Activated CD4-positive, alpha-beta T cell treated with anti-CD3 and anti-CD28 coated beads, Interleukin-2, amount 50 U/mL, for 4 hours (primary cell): Measurements from ENCODE around the gene CLDN3.
"Not testable (repeated sequence)": the region's sequence is repeated elsewhere in the genome, so short reads cannot be mapped to it uniquely, and the experiment has no call there.

ENCODE experiments used
- DNase-seq, 2 experiments: peaks; one replicate each; pipeline ENCODE4 v3.0.0-alpha.2; 2020

CLDN3 gene

GRCh38 chr7:73770002-73770859 is at the start of gene CLDN3:
Gene CLDN3, minus strand, starts transcription at chr7:73770270. Its CDS starts 221 bp downstream, at chr7:73770049.
- no peak for DNase-seq

GRCh38 chr7:73817121-73817520 is 47.1 kb upstream of the CLDN3 start:
- no peak for DNase-seq

- DNase-seq: no peak
Measured at GRCh38 chr7:73815436-73815835, 45.4 kb upstream of the CLDN3 start.

GRCh38 chr7:73812996-73813395 is 42.9 kb upstream of the CLDN3 start:
- DNase-seq: no peak

- DNase-seq: peak; percentile 35 to 48
Measured at GRCh38 chr7:73811760-73812168, 41.7 kb upstream of the CLDN3 start.

- DNase-seq: no peak
Measured at GRCh38 chr7:73810998-73811360, 40.9 kb upstream of the CLDN3 start.

- no peak for DNase-seq
Measured at GRCh38 chr7:73809467-73809951, 39.4 kb upstream of the CLDN3 start.

- DNase-seq: no peak
Measured at GRCh38 chr7:73802459-73802858, 32.4 kb upstream of the CLDN3 start.

- DNase-seq: no peak
Measured at GRCh38 chr7:73801577-73801976, 31.5 kb upstream of the CLDN3 start.

- no peak for DNase-seq
Measured at GRCh38 chr7:73799282-73800141, 29.4 kb upstream of the CLDN3 start.

GRCh38 chr7:73797176-73797575 is 27.1 kb upstream of the CLDN3 start:
- not testable (repeated sequence) for DNase-seq

- DNase-seq: not testable (repeated sequence)
Measured at GRCh38 chr7:73796656-73797055, 26.6 kb upstream of the CLDN3 start.

- DNase-seq: not testable (repeated sequence)
Measured at GRCh38 chr7:73795188-73795587, 25.1 kb upstream of the CLDN3 start.

GRCh38 chr7:73791170-73791690 is 21.2 kb upstream of the CLDN3 start:
- not testable (repeated sequence) for DNase-seq

- no peak for DNase-seq
Measured at GRCh38 chr7:73789051-73789450, 19.0 kb upstream of the CLDN3 start.

- DNase-seq: not testable (repeated sequence)
Measured at GRCh38 chr7:73787786-73788048, 17.6 kb upstream of the CLDN3 start.

- no peak for DNase-seq
Measured at GRCh38 chr7:73786588-73786987, 16.5 kb upstream of the CLDN3 start.

GRCh38 chr7:73779517-73779916 is 9.4 kb upstream of the CLDN3 start:
- DNase-seq: no peak

- DNase-seq: no peak
Measured at GRCh38 chr7:73778801-73779389, 8.8 kb upstream of the CLDN3 start.

- no peak for DNase-seq
Measured at GRCh38 chr7:73774923-73775322, 4.9 kb upstream of the CLDN3 start.

- DNase-seq: no peak
Measured at GRCh38 chr7:73773700-73774517, 3.8 kb upstream of the CLDN3 start.
